Measurements from ENCODE around the gene PRG2. TPM values are rescaled to one million over a fixed set of nuclear protein-coding genes. Genes with fewer than 3 reads are reported as not detected.
"Not testable (repeated sequence)": the region's sequence is repeated elsewhere in the genome, so short reads cannot be mapped to it uniquely, and the experiment has no call there.

Gene PRG2
- total RNA-seq, 1 experiment from 2014 or later: not detected

DNA sequence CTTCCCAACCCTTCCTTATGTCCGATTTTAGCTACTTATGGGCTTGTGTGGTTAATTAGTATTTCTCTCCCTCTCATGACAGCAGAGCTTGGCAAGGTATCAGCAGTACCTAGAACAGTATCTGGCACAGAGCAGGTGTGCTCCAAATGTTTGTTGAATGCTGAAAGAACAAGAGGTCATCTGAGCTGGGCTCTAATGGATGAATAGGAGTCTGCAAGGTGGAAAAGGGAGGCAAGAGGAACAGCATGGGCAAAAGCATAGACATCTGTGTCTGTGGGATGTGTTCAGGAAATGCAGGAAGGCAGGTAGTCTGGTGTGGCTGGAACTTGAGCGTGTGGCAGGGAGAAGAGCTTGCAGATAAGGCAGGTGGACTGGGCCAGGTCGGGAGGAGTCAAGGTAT is 28.5 kb downstream of the PRG2 start:
- Histone ChIP-seq H4K20me1 (ENCODE audit: insufficient read depth) (no peaks in the 10 kb centered on the region), H2AFZ (no peak overlapping the region), H3K4me1 (replicated peaks; ENCODE audit: insufficient read depth) (peaks cover 13% of the 10 kb centered on the region; the same call in 1 of the 2 replicates), H3K4me3 (no peak overlapping the region), H3K27me3 (ENCODE audit: insufficient read depth, low read depth) (peaks cover 37% of the 10 kb centered on the region; the same call in 1 of the 2 replicates), H3K9me2 (ENCODE audit: insufficient read depth) (no peaks in the 10 kb centered on the region), H3K9me3 (ENCODE audit: insufficient read depth, low read depth) (no peaks in the 10 kb centered on the region), H3K4me2 (no peak overlapping the region), H3K27ac (no peak overlapping the region), H3F3A (ENCODE audit: insufficient read depth, low read depth) (peaks cover 11% of the 10 kb centered on the region; the same call in 1 of the 2 replicates), H3K79me2 (ENCODE audit: low read depth) (no peaks in the 10 kb centered on the region), H3K36me3 (ENCODE audit: low read depth) (no peaks in the 10 kb centered on the region)
- ChIA-PET CTCF (no interaction called here), POLR2A (ENCODE audit: unreplicated experiment) (interaction anchor here (0.6 kb wide), 1 partner anchor 145 kb away, joined by 3 read pairs; no protein-coding TSS in a partner anchor)
- BruUV-seq (replicated peaks): no TSS peak
- intact Hi-C loops (cut with micrococcal nuclease; ENCODE audit: unreplicated experiment): no loop called here
- DNase-seq: no peak
- no peak for TF ChIP-seq EZH2 (IDR thresholded peaks at IDR 0.05; ENCODE audit: low read depth)
- TF ChIP-seq, protein P1, sequence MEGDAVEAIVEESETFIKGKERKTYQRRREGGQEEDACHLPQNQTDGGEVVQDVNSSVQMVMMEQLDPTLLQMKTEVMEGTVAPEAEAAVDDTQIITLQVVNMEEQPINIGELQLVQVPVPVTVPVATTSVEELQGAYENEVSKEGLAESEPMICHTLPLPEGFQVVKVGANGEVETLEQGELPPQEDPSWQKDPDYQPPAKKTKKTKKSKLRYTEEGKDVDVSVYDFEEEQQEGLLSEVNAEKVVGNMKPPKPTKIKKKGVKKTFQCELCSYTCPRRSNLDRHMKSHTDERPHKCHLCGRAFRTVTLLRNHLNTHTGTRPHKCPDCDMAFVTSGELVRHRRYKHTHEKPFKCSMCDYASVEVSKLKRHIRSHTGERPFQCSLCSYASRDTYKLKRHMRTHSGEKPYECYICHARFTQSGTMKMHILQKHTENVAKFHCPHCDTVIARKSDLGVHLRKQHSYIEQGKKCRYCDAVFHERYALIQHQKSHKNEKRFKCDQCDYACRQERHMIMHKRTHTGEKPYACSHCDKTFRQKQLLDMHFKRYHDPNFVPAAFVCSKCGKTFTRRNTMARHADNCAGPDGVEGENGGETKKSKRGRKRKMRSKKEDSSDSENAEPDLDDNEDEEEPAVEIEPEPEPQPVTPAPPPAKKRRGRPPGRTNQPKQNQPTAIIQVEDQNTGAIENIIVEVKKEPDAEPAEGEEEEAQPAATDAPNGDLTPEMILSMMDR (conservative IDR thresholded peaks at IDR 0.05): no peak

DNA sequence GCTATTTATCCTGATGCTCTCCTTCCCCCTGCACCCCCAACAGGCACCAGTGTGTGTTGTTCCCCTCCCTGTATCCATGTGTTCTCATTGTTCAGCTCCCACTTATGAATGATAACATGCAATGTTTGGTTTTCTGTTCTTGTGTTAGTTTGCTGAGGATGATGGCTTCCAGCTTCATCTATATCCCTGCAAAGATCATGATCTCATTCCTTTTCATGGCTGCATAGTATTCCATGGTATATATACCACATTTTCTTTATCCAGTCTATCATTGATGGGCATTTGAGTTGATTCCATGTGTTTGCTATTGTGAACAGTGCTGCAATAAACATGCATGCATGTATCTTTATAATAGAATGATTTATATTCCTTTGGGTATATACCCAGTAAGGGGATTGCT is 29.0 kb downstream of the PRG2 start:
- H2AFZ ChIP-seq; H3K4me2 ChIP-seq; H3K79me2 ChIP-seq (ENCODE audit: low read depth); CTCF ChIA-PET; H3K27ac ChIP-seq; intact Hi-C loops (cut with micrococcal nuclease; ENCODE audit: unreplicated experiment); H3K9me3 ChIP-seq (ENCODE audit: insufficient read depth, low read depth); H4K20me1 ChIP-seq (ENCODE audit: insufficient read depth); POLR2A ChIA-PET (ENCODE audit: unreplicated experiment); H3K36me3 ChIP-seq (ENCODE audit: low read depth); DNase-seq; H3K4me3 ChIP-seq; BruUV-seq (replicated peaks); H3K9me2 ChIP-seq (ENCODE audit: insufficient read depth): not testable (repeated sequence)
- peaks cover 37% of the 10 kb centered on the region; the same call in 1 of the 2 replicates for H3K27me3 ChIP-seq (ENCODE audit: insufficient read depth, low read depth)
- H3F3A ChIP-seq (ENCODE audit: insufficient read depth, low read depth): peaks cover 11% of the 10 kb centered on the region; the same call in 1 of the 2 replicates
- H3K4me1 ChIP-seq (replicated peaks; ENCODE audit: insufficient read depth): peaks cover 13% of the 10 kb centered on the region; the same call in 1 of the 2 replicates

DNA sequence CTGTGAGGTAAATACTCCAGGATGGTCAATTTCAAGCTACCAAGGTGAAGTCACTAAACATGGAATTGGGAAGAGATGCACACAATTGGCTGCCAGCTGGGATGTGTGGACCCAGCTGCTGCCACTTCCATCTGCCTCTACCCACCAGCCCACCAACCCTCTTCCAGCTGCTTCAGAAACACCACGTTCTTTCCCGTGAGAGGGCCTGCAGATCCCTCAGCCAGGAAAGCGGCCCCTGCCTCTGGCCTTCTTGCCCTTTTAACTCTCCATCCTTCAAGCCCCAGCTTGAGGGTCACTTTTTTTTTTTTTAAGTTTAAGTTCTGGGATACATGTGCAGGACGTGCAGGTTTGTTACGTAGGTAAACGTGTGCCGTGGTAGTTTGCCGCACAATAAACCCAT is 29.5 kb downstream of the PRG2 start:
- Histone ChIP-seq H3K4me3 (no peak overlapping the region), H3K4me2 (no peak overlapping the region), H3K9me2 (ENCODE audit: insufficient read depth) (no peaks in the 10 kb centered on the region), H2AFZ (no peak overlapping the region), H3K4me1 (replicated peaks; ENCODE audit: insufficient read depth) (peaks cover 13% of the 10 kb centered on the region; the same call in 1 of the 2 replicates), H3F3A (ENCODE audit: insufficient read depth, low read depth) (peaks cover 11% of the 10 kb centered on the region; the same call in 1 of the 2 replicates), H3K27ac (no peak overlapping the region), H3K36me3 (ENCODE audit: low read depth) (no peaks in the 10 kb centered on the region), H4K20me1 (ENCODE audit: insufficient read depth) (no peaks in the 10 kb centered on the region), H3K9me3 (ENCODE audit: insufficient read depth, low read depth) (no peaks in the 10 kb centered on the region), H3K27me3 (ENCODE audit: insufficient read depth, low read depth) (peaks cover 34% of the 10 kb centered on the region; the same call in 1 of the 2 replicates), H3K79me2 (ENCODE audit: low read depth) (no peaks in the 10 kb centered on the region)
- BruUV-seq (replicated peaks): no TSS peak
- no peak for DNase-seq
- ChIA-PET CTCF (interaction anchor here (0.5 to 0.6 kb wide), 3 partner anchors 12 to 519 kb away, joined by 3 to 5 read pairs (median 3); no protein-coding TSS in a partner anchor), POLR2A (ENCODE audit: unreplicated experiment) (no interaction called here)
- no peak for TF ChIP-seq EZH2 (IDR thresholded peaks at IDR 0.05; ENCODE audit: low read depth)
- TF ChIP-seq, protein P1 (conservative IDR thresholded peaks at IDR 0.05): no peak
- intact Hi-C loops (cut with micrococcal nuclease; ENCODE audit: unreplicated experiment): no loop called here
